Gastroesophageal sphincter (tissue), 3 donors: Measurements from ENCODE around the gene BAG3.

Source experiments
- CTCF ChIP-seq, 4 experiments: fragments of 200-600 bp in 2 of 4; fragments of 450-650 bp in 2 of 4; sonication (generic) in 1 of 4; IDR thresholded peaks; one replicate each; pipeline ENCODE4 v1.5.1; 2017 to 2019; ENCODE audit warnings: antibody characterized with exemption in 4 of 4, mild to moderate bottlenecking in 2 of 4, moderate library complexity in 2 of 4
- EP300 ChIP-seq: sonication (generic); formaldehyde crosslinking; IDR thresholded peaks from one replicate; pipeline ENCODE4 v1.6.1; 2017; ENCODE audit warnings: antibody characterized with exemption, mild to moderate bottlenecking
- POLR2A ChIP-seq, 2 donors: fragments of 450-650 bp; IDR thresholded peaks; one replicate each; pipeline ENCODE4 v1.6.1; 2017; ENCODE audit warnings: antibody characterized with exemption in 2 of 2, mild to moderate bottlenecking in 2 of 2, moderate library complexity in 1 of 2
- POLR2AphosphoS5 ChIP-seq: sonication (generic); formaldehyde crosslinking; IDR thresholded peaks from one replicate; pipeline ENCODE4 v1.6.1; 2017; ENCODE audit warnings: antibody characterized with exemption

GRCh38 chr10:119657725-119658124, 6.5 kb downstream of the BAG3 start:
- TF ChIP-seq CTCF (IDR thresholded peaks at IDR 0.05) (no peak), POLR2AphosphoS5 (peak; percentile 61), POLR2A (IDR thresholded peaks at IDR 0.05) (no peak), EP300 (peak; percentile 55)
